Measurements from ENCODE around the gene MEIS2.

Gene MEIS2

DNA sequence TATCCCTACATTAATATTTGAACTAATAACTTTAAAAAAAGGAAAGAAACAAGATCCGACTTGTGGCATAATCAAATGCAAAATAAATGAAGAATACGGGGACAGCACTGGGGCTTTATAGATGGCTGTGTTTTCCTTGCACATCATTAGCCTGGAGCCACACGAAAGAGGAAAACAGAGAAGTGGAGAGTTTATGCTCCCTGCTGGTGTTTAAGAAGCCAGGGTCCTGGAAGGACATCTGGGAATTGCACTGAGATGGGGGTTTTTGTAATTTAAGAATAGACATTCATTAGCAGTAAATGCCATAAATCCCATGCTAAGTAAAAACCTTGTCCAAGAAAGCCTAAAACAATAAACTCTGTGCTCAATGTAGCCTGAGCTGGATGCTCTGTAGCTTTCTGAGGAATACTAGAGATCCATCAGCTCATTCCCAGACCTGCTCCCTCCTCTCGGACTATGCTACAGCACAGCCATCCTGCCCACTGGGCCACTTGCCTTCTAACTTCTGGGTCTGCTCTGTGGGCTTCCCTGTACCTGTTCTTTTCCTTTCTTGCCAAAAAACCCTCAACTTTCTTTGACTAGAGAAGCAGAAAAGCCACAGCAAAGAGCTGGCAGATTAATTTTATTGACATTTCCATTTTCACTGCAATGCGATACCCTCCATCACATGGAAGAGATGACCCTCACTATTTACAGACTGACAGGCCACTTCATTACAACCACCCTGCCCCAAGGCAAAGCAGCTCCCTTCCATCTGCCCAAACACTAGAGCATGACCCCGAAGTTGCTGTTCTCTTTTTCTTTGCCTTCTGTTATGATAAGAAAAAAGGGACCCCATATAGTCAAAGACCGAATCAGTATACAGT, 62.3 kb downstream of the MEIS2 start:
- DNase-seq, result no peak

DNA sequence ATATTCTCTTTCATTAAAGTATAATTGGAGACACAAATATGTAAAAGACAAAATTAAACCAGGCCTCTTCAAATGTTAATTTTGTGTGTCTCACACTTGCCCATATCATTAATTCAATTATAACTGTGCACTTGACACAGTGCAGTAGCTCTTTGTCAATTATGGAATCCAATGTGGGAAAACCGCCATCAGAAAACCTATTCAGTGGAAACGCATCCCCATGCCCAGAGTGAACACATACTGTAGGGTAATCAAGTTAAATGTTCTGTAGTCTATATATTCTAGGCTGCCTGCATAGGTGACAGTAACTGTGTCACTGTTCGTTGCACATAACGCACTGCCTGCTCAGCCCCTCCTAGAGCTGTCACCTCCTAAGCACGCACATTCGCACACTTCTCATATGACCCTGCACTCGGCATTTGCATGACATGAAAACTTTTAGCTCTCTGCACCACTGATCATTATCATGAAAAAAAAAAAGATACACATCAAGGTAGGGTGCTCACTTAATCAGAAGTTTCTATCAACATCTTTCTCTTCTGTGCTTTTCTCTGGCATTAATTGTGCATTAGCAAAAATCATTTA, 63.2 kb downstream of the MEIS2 start:
- DNase-seq, result no peak

DNA sequence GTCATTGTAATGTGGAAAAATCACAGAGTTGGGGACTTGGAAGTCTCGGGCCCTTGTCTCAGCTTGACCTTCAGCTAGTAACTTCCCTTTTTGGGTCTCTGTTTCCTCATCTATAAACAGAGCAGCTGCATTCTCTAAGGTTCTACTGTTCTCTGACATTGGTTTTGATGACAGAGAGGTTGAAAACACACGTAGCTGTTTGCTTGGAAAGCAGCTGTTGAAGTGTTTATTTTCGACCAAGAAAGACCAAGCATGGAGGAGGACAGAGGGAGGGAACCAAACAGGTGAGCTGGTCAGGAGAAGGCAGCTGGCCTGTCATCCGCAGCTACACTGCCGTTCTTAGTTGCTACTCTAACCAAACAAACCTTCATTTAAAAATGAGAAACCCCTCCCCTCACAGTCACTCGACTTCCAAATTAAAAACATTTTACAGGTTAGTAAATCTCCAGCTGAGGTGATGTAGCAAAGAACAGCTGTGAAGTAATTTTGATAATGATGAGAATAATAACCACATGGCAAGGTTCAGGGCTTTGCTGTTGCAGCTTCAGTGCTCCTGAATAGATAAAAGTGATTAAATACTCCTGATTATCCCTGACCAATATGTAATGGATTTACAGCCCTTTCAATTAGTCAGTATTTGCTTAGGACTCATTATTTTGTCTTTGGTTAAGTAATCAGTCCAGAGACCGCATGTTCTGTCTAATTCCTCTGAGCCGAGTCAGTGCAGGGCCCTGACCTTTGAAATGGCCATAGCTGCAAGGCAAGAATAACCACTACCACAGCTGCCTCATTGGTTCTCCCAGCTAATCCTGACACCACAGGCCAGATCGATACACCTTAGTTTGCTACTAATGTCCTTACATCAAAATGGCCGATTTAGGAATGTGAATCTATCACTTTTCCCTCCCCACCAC, 65.3 kb downstream of the MEIS2 start:
- no peak for DNase-seq

GRCh38 chr15:37034392-37034791, 66.0 kb downstream of the MEIS2 start:
- no peak for DNase-seq

- no peak for DNase-seq
Observed at GRCh38 chr15:37032091-37032775, 68.1 kb downstream of the MEIS2 start.

DNA sequence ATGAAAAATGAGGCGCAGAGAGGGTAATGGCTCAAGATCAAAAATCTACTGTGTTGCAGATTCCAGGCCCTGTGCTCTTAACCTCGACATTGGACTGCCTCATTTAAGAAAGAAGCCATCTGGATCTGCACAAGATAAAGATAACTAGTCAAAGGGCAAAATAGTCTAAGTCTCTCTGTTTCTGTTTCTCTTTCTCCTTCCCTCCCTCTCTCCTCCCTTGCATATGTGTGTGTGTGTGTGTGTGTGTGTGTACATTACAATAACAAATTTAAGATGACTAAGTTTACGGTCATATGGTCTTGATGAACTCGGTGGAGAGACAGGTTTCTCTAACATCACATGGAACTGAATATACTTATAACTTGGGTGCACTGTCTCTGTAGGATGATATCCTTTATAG, 69.2 kb downstream of the MEIS2 start:
- DNase-seq, result no peak

DNA sequence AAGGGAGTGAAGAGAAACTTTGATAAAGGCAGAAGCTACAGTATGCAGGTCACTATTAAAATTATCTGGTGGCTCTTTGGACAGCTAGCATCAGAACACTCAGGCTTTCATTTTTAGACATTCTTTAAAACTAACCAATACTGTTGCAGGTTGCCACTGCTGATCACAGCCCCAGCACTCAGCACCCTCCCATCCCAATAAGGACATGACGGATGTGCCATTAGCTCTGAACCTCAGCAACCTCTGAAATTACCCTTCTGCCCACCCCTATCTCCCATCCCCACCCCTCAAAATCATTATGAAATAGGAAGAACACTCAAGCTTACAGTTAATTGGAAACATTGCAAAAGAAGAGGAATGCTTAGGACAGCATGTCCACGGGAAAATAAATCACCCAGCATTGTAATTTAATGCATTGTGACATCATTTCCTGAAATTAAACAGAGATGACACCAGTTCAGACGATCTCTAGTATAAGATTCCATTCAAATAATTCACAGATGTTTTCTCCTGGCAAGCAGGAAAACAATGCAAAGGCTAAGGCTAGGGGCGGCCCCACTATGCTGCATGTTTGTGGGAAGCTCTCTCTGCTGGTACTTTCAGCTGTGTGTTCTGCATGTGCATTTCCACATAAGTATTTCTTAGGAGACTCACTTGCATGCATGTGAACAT, 71.6 kb downstream of the MEIS2 start:
- no peak for DNase-seq

DNA sequence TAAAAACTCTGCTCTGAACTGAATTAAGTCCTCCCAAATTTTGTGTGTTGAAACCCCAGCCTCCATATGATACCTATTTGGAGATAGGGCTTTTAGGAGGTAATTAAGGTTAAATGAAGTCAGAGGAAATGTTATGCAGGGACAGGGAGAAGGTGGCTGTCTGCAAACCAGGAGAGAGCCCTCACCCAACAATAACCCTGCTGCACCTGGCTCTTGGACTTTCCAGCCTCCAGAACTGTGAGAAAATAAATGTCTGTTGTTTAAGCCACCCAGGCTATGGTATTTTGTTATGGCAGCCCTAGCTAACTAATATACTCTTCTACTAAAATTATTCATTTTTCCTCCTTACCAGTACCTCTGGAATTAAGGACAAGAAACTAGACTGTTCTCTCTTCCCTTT, 79.5 kb downstream of the MEIS2 start:
- DNase-seq, result no peak

DNA sequence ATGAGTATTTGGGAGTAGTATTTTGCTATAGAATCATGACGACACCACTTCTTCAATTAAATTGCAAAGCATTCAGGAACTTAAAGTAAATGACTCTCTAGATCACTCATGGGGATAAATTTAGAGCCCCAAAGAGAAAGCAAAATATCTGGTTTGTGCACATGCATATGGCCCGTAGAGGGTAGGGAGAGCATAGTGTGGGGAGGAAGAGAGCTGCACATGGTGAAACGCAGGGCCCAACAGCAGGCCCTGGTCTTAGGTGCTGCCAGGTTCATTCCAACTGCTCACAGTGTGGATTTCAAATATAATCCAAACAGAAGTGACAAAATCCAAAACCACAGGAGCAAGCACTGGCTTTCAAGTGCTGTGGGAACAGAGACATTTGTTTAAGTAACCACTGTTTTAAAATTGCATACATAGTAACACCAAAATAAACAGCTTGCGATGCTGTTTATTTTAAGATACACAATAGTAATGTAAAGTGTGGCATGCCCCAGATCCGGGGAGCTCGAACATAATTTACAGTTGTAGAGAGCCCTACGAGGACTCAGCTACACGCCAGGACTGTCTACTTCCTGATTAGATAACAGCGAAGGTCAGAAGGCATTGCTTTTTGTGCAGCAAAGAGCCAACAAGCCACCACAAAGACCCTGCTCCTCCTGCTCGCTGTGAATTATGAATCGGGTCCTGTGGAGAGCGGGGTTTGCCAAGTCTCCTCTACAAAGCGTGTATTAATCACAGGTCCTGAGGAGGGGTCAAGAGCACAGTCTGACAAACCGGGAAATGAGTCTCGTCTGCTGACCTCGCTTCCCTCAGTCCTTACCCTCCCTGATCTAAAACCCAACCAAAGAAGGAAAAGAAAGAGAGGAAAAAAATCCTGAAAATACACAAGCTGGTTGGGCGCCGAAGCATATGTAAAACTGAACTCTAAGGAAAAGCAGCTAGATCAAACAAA, 80.6 kb downstream of the MEIS2 start:
- DNase-seq, result no peak

DNA sequence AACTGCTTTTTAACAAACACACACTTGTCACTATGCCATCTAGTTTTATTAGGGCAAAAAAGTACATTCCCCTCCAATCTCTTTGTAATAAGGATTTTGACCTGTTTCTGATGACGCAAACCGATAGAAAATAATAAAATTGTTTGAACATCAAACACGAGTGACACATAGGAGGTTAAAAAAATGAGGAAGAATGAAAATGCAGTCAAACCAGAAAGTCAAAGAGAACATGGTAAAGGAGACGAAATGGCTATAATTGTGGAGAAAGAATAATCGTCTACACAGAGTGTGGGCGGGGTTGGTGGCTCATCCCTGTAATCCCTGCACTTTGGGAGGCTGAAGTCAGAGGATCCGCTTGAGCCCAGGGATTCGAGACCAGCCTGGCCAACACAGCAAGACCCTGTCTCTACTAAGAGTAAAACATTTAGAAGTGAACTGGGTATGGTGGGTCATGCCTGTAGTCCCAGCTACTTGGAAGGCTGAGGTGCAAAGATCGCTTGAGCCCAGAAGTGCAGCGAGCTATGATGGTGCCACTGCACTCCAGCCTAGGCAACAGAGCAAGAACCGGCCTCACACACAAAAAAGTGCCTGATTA, 83.2 kb downstream of the MEIS2 start:
- DNase-seq, result no peak

DNA sequence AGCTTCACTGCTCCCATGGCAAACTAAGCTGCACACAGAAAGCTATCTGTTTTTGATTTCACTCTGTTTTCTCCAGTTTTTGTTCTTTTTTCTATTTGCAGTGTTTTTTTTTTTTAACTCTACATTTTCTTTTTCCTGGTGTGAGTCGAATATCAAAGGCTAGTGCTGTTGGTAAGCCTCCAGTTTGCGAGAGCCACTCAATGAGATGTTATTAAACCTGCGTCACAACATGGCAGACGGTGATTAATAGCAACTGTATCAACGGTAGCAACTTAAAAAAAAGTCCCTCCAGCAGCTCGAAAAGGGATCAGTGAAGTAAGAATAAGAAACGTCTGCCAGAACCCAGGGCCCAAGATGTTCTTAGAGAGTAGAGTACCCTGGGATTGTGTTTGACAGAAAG, 84.1 kb downstream of the MEIS2 start:
- DNase-seq, result no peak

- DNase-seq, result no peak
Observed at GRCh38 chr15:37015451-37015850, 84.9 kb downstream of the MEIS2 start.

GRCh38 chr15:37015035-37015434, 85.3 kb downstream of the MEIS2 start:
- no peak for DNase-seq

DNA sequence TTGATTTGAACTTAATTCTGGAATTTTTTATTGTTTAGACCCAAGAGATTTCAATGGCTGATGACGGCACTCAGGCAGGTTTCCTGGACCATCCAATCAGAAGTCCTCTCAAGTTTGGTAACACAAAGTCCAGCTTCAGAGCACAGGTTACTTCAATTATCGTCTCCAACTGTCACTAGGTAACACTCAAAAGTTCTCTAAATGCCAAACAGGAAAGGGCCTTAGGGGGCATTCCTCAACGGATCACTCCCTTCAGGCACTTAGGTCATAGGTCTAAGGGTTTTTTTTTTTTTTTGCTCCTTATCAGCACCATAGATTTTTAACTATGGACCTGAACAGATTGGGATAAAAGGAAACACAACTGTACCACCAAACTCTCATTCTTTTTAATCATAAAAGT, 85.8 kb downstream of the MEIS2 start:
- no peak for DNase-seq

- no peak for DNase-seq
Observed at GRCh38 chr15:37014137-37014536, 86.2 kb downstream of the MEIS2 start.

- no peak for DNase-seq
Observed at GRCh38 chr15:37010595-37010994, 89.8 kb downstream of the MEIS2 start.

GRCh38 chr15:37009288-37009687, 91.1 kb downstream of the MEIS2 start:
- no peak for DNase-seq

DNA sequence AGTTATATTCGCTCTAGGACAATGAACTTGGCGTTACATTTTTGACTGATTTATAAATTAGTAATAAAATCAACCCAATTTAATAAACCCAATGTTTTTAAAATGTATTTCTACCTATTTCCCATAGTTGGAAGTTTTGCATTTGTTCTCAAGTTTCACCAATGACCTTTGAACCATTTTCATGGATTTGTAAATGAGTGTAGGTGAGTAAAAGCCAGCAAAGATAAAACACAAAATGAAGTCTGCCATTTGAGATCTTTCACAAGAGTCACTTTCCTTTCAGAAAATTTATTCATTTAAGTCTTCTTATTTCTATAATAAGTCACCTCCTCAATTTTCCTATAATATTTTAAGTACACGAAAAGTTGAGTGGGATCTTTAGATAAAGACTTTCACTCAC, 92.1 kb downstream of the MEIS2 start:
- no peak for DNase-seq

- no peak for DNase-seq
Observed at GRCh38 chr15:37007301-37007700, 93.0 kb downstream of the MEIS2 start.

DNA sequence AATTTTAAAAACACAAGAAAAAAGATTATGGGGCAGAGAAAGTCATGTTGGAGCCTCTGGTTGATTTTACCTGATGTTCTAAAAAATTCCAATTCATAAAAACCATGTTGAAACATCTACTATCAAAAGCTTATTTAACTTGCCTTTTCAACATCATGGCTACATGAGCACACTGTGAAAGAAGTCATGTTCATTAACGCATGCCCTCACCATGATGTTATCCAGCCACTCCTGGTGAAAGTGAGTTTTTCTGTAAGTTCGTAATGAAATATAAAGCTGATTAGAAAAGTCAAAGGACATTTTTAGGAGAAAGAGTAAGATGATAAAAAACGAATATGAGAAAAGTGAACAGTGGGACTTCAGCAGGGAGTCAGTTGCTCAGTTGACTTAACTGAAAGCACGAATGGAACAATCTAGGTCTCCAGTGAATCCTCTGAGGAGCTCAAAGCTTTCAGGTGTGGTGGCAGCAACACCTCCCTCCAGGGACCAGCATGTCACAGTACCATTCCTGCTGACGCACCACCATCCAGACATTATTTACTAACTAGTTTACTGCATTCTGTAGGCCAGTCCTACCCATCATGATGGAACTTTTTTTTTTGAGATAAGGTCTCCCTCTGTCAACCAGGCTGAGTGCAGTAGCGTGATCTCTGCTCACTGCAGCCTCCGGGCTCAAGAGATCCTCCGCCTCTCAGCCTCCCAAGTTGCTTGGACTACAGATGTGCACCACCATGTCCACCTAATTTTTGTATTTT, 95.2 kb downstream of the MEIS2 start:
- DNase-seq, result no peak

Measured in activated CD8-positive, alpha-beta memory T cell treated with anti-CD3 and anti-CD28 coated beads for 24 hours (primary cell).